ENCODE results near the gene TACC3. TPM values are rescaled to one million over a fixed set of nuclear protein-coding genes. Genes with fewer than 3 reads are reported as not detected.

The TACC3 gene
- total RNA-seq, 4 donors from 2014 or later: 2.5 to 8.8 (median 5.8) TPM

DNA sequence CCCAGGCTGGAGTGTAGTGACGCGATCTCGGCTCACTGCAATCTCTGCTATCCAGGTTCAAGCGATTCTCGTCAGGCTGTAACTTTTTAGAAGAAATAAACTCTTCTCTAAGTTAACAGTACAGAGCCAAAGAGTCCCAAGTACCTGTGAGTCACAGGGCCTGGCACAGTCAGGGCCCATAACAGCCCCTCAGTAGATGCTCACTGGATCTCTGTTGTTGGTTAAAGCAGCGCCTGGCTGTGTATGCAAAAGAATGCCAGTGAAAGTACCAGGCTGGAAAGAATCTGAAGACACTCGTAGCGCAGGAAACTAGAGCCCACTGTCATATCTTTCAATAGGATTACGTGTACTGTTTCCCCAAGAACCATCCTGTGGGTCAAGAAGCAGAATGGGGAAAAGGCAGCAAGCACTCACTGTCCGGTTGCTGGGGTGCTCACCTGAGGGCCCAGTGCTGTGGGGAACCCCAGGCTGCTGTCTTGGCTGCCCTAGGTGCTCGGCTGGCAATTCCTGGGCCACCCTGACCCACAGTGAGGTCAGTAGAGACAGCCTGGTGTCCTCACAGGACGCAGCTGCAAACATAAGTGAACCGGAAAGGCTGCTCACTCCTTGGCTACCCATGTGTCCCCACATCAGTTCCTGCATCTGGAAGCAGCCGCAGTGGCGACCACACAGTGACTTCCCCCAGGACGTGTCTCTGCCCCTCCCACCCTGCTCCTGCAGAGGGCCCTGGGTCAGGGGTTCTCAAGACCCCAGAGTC, 6.1 kb upstream of the TACC3 start:
- no peaks in the 10 kb centered on the region for H3K9me3 ChIP-seq
- peak overlapping the region in 1 of 4 donors; percentile 100 for H3K27ac ChIP-seq (replicated peaks in 1 of 4)
- TF ChIP-seq, protein P1, sequence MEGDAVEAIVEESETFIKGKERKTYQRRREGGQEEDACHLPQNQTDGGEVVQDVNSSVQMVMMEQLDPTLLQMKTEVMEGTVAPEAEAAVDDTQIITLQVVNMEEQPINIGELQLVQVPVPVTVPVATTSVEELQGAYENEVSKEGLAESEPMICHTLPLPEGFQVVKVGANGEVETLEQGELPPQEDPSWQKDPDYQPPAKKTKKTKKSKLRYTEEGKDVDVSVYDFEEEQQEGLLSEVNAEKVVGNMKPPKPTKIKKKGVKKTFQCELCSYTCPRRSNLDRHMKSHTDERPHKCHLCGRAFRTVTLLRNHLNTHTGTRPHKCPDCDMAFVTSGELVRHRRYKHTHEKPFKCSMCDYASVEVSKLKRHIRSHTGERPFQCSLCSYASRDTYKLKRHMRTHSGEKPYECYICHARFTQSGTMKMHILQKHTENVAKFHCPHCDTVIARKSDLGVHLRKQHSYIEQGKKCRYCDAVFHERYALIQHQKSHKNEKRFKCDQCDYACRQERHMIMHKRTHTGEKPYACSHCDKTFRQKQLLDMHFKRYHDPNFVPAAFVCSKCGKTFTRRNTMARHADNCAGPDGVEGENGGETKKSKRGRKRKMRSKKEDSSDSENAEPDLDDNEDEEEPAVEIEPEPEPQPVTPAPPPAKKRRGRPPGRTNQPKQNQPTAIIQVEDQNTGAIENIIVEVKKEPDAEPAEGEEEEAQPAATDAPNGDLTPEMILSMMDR (IDR thresholded peaks at IDR 0.05): no peak
- TF ChIP-seq POLR2AphosphoS5 (IDR thresholded peaks at IDR 0.05) (no peak), POLR2A (IDR thresholded peaks at IDR 0.05; ENCODE audit: low read depth) (no peak), EP300 (IDR thresholded peaks at IDR 0.05) (no peak)
- H3K4me3 ChIP-seq: no peak overlapping the region
- no peak for DNase-seq (ENCODE audit: extremely low spot score)
- WGBS: 66% methylated on average over 14 of the region's 16 CpGs
- intact Hi-C loops (cut with DNase I): no loop called here
- H3K27me3 ChIP-seq: no peaks in the 10 kb centered on the region
- peaks cover 45 to 85% (median 69%) of the 10 kb centered on the region in 4 donors for H3K4me1 ChIP-seq
- peaks cover 20 to 36% (median 27%) of the 10 kb centered on the region in 4 donors for H3K36me3 ChIP-seq

DNA sequence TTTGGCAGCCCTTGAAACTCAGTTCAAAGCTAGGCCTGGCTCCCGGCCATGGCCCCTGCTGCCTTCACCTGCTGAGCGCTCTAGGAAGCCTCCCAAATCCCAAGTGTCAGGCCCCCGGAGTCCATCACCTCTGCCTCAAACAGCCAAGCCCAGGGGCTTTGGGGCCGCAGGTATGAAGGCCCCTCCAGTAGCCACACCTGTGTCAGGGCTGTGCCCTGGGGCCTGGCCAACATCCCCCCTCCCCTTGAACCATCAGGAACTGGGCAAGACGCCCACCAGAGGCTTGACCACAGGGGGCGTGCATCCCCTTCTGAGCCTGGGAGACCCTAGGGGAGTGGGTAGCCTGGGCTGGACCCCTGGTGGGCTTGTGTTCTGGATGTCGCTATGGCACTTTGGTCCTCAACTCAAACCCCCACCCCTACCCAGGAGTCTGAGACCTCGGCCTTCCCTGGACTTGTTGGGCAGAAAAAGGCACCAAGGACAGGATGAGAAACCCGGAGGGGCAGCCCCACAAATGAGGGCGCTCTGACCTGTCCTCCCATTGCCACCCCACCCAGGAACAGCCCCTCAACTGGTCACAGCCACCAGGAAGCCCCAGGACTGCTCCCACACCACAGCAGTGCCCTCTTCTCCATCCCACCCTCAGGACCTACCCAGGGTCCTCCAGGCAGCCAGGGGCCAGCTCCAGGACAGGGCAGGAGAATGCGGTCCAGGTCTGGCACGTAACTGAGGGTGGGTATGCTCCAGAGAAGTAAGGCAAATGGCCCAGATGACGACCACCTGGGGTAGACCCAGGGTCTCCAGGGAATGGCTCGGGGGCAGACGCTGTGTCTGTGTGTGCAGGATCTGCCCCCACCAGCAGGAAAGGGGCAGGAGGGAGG, 5.0 kb upstream of the TACC3 start:
- Histone ChIP-seq H3K36me3 (peaks cover 20 to 35% (median 27%) of the 10 kb centered on the region in 4 donors), H3K4me3 (no peak overlapping the region), H3K9me3 (no peaks in the 10 kb centered on the region), H3K27ac (replicated peaks in 1 of 4) (peak overlapping the region in 1 of 4 donors; percentile 30), H3K4me1 (peaks cover 36 to 77% (median 62%) of the 10 kb centered on the region in 4 donors), H3K27me3 (no peaks in the 10 kb centered on the region)
- 75% methylated on average over 12 of the region's 15 CpGs for WGBS
- intact Hi-C loops (cut with DNase I): no loop called here
- DNase-seq (ENCODE audit: extremely low spot score): no peak
- no peak for TF ChIP-seq EP300 (IDR thresholded peaks at IDR 0.05)
- no peak for TF ChIP-seq POLR2A (IDR thresholded peaks at IDR 0.05; ENCODE audit: low read depth)
- no peak for TF ChIP-seq POLR2AphosphoS5 (IDR thresholded peaks at IDR 0.05)
- TF ChIP-seq, protein P1 (IDR thresholded peaks at IDR 0.05): no peak

DNA sequence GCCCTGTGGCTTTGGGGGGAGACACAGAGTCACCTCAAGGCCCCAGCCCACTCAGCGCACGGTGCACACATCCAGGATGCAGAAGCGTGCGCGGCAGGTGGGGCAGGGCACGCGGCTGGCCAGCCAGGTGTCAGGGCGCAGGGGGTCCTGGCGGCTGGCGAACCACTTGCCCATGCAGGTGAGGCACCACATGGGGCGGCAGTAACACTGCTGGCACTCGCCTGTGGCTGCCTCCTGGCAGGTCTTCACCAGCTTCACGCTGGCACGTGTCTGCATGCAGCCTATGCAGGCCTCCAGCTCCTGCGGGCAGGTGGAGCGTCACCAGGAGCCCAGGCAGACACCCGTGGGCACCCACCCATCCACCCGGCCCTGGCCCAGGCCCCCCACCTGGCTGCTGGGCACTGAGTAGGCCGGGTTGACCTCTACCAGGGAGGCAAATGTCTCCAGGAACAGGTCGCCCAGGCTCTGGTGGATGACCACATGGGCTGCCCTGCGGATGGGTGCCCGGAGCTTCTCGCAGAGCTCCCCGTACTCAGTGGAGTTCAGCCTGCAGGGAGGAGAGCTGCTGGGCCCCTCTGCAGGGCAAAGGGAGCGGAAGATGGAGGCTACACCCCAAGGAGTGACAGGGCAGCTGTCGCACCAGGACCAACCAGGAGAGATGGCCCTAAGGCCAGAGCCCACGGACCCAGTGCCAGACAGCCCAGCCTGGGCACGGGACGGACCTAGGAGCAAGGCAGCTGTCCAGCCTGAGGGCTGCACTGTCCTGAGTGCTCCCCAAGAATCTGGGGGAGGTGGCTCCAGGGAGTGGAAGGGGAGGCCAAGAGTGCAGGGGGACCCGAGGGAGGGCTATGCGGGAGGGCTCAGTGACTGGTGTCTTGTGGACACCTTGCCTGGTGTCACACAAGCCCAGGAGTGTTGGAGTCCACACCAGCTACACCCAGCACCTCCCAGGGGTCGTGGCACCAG, 3.9 kb upstream of the TACC3 start:
- peak overlapping the region in 1 of 4 donors; percentile 10 for H3K27ac ChIP-seq (replicated peaks in 1 of 4)
- peaks cover 20 to 35% (median 27%) of the 10 kb centered on the region in 4 donors for H3K36me3 ChIP-seq
- H3K4me3 ChIP-seq: no peak overlapping the region
- no peaks in the 10 kb centered on the region for H3K27me3 ChIP-seq
- intact Hi-C loops (cut with DNase I): no loop called here
- peaks cover 45 to 84% (median 71%) of the 10 kb centered on the region in 4 donors for H3K4me1 ChIP-seq
- WGBS: 85% methylated on average over 11 of the region's 32 CpGs
- no peak for DNase-seq (ENCODE audit: extremely low spot score)
- no peaks in the 10 kb centered on the region for H3K9me3 ChIP-seq
- TF ChIP-seq POLR2A (IDR thresholded peaks at IDR 0.05; ENCODE audit: low read depth) (no peak), POLR2AphosphoS5 (IDR thresholded peaks at IDR 0.05) (no peak), EP300 (IDR thresholded peaks at IDR 0.05) (no peak)
- TF ChIP-seq, protein P1 (IDR thresholded peaks at IDR 0.05): no peak

DNA sequence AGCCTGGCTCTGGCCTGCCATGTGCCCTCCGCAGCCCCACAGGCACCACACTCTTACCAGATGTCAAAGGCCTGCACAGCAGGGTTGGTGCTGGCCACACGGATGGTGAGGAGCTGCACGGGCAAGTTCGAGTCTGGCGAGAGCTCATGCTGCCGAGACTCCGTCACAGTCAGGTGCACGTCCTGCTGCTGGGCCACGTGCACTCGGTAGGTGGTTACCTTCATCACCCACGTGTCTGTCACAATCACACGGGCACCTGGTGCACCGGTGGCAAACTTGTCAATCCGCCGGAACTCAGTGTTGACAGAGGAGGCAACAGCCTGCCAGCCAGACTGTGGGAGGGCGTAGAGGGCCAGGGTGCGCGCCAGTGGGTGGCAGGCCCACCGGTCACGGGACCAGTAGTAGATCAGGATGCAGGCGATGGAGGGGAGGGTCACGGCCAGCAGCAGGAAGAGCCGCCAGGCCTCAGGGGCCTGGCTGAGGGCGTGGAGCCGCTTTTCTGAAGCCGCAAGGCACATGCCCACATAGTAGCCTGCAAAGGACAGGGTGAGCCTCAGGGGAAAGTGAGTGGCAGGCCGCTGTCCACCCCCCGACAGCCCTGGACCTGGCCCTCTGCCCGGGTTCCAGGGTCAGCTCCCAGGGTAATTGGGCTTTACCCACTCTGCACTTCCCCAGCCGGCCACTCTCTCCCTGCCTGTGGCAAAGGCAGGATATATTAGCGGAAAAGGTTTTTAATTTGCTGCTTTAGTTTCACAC, 3.0 kb upstream of the TACC3 start:
- intact Hi-C loops (cut with DNase I): no loop called here
- peak overlapping the region in 3 of 4 donors; percentile 4 to 98 (median 43) for H3K27ac ChIP-seq (replicated peaks in 1 of 4)
- peaks cover 45 to 84% (median 72%) of the 10 kb centered on the region in 4 donors for H3K4me1 ChIP-seq
- H3K4me3 ChIP-seq: no peak overlapping the region
- peaks cover 20 to 35% (median 27%) of the 10 kb centered on the region in 4 donors for H3K36me3 ChIP-seq
- WGBS: 72% methylated on average over 11 of the region's 31 CpGs
- no peak for DNase-seq (ENCODE audit: extremely low spot score)
- no peaks in the 10 kb centered on the region for H3K9me3 ChIP-seq
- TF ChIP-seq EP300 (IDR thresholded peaks at IDR 0.05) (no peak), POLR2AphosphoS5 (IDR thresholded peaks at IDR 0.05) (no peak), POLR2A (IDR thresholded peaks at IDR 0.05; ENCODE audit: low read depth) (no peak)
- no peaks in the 10 kb centered on the region for H3K27me3 ChIP-seq

All from esophagus muscularis mucosa (tissue), 4 donors.